Cardiac muscle cell (in vitro differentiated cells and primary cell): ENCODE measurements around the gene KRTAP5-6. TPM values are rescaled to one million over a fixed set of nuclear protein-coding genes. Genes with fewer than 3 reads are reported as not detected.

ENCODE experiments used
- DNase-seq, 2 donors: peaks; one replicate each; pipeline versions ENCODE4 v3.0.0 to v3.0.0-alpha.2; 2010 to 2017; ENCODE audit warnings: low read depth in 1 of 2, low spot score in 1 of 2
- H3K27ac ChIP-seq: fragments of 200-600 bp; sonication (generic); 2 replicates; pipeline ENCODE4 v1.5.1; 2016
- H3K27me3 ChIP-seq: fragments of 200-600 bp; sonication (generic); 2 replicates; pipeline ENCODE4 v1.6.0; 2016; ENCODE audit warnings: control low read depth
- H3K36me3 ChIP-seq: fragments of 200-600 bp; sonication (generic); 2 replicates; pipeline ENCODE4 v1.5.1; 2016; ENCODE audit warnings: control low read depth
- H3K4me1 ChIP-seq: fragments of 200-600 bp; sonication (generic); 2 replicates; pipeline ENCODE4 v1.8.1; 2017; ENCODE audit warnings: low read depth, mild to moderate bottlenecking, mixed run types
- H3K4me3 ChIP-seq: fragments of 200-600 bp; sonication (generic); 2 replicates; pipeline ENCODE4 v1.5.1; 2016; ENCODE audit warnings: mild to moderate bottlenecking
- H3K9me3 ChIP-seq: fragments of 200-600 bp; sonication (generic); 2 replicates; pipeline ENCODE4 v1.5.1; 2017; ENCODE audit warnings: low read depth, mild to moderate bottlenecking, control low read depth
- polyA plus RNA-seq: library from polyadenylated mRNA; unstranded; fragments of >200 nt; fragmentation: Nextera tagmentation; extraction: Ambion mirVana; gene quantifications from 2 replicates; pipeline ENCODE4 v1.2.1, GENCODE V29; 2016
- total RNA-seq: library from RNA; depleted of rRNA; stranded (reverse); fragments of >200 nt; gene quantifications from 2 replicates; pipeline ENCODE4 v1.2.3, GENCODE V29; 2016
- TF ChIP-seq, protein P1 (sequence below): IDR thresholded peaks from 2 replicates; pipeline ENCODE4 v1.5.1; 2012; ENCODE audit warnings: low read depth, mild to moderate bottlenecking, low read length

The KRTAP5-6 gene
- total and polyA plus RNA-seq, 2 experiments from 2014 or later, result not detected

DNA sequence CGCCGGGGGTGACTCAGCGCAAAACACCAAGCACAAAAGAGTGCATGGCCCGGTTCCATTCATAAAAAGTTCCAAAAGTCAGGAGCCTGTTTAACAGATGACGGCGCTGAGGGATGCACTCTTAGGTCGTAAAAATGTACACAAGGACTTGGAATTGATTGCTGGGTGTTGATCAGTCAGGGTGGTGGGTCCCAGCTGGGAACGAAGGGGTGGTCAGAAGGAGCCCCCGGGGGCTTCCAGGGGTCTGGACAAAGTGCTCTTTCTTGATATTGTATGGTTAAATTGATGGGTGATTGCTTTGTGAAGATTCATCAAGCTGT lies 32.7 kb downstream of the KRTAP5-6 start:
- H3K4me3 ChIP-seq, result no peak overlapping the region
- H3K4me1 ChIP-seq, result no peaks in the 10 kb centered on the region
- no peak for DNase-seq
- no peaks in the 10 kb centered on the region for H3K36me3 ChIP-seq
- no peaks in the 10 kb centered on the region for H3K9me3 ChIP-seq
- peaks cover 43% of the 10 kb centered on the region for H3K27me3 ChIP-seq
- TF ChIP-seq, protein P1, sequence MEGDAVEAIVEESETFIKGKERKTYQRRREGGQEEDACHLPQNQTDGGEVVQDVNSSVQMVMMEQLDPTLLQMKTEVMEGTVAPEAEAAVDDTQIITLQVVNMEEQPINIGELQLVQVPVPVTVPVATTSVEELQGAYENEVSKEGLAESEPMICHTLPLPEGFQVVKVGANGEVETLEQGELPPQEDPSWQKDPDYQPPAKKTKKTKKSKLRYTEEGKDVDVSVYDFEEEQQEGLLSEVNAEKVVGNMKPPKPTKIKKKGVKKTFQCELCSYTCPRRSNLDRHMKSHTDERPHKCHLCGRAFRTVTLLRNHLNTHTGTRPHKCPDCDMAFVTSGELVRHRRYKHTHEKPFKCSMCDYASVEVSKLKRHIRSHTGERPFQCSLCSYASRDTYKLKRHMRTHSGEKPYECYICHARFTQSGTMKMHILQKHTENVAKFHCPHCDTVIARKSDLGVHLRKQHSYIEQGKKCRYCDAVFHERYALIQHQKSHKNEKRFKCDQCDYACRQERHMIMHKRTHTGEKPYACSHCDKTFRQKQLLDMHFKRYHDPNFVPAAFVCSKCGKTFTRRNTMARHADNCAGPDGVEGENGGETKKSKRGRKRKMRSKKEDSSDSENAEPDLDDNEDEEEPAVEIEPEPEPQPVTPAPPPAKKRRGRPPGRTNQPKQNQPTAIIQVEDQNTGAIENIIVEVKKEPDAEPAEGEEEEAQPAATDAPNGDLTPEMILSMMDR, result no peak
- H3K27ac ChIP-seq, result no peak overlapping the region

DNA sequence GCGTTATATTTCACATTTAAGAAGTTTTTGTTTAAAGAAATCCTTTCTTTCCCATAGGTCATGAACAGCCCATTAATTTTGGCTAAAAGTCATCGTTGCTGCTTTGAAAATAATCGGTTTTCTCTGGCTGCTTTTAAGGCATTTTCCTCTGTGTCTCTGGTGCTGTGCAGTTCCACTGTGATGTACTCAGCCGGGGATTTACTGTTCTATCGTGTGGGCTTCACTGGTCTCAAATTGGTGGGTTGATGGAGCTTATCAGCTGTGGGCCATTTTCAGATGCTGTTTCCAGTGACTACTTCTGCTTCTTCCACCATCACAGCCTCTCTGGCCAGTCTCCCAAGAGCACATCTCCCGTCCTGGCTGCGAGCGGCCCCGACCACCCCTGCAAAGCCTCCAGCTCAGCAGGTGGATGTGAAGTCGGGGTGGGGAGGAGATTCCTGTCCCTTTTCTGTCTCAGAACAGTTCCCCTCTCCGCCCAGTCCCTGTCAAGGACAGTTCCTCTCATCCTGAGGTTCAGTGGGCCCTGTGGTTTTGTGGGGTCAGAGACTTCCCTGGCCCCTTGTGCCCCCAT lies 33.1 kb downstream of the KRTAP5-6 start:
- no peaks in the 10 kb centered on the region for H3K4me1 ChIP-seq
- DNase-seq, result no peak
- H3K4me3 ChIP-seq, result no peak overlapping the region
- H3K9me3 ChIP-seq, result no peaks in the 10 kb centered on the region
- H3K27ac ChIP-seq, result no peak overlapping the region
- H3K36me3 ChIP-seq, result no peaks in the 10 kb centered on the region
- peaks cover 43% of the 10 kb centered on the region for H3K27me3 ChIP-seq
- TF ChIP-seq, protein P1, result no peak

DNA sequence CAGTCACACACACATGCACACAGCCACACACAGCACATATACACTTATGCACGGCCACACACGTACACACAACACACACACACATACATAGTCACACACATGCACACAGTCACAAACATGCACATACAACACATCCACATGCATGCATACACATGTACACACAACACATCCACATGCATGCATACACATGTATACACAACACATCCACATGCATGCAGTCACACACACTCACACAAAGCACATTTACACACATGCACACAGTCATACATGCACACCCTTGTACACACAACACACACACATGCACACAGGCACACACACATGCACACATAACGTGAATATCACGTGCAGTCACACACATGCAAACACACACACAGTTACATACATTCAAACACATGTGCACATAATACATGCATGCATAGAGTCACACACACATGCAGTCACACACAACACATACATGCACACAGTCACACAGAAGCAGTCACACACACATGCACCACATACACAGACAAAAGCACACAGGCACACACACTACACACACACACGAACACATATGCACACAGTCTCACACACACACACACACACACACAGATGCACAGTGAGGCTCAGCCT lies 34.6 kb downstream of the KRTAP5-6 start:
- no peaks in the 10 kb centered on the region for H3K36me3 ChIP-seq
- no peak for DNase-seq
- peaks cover 43% of the 10 kb centered on the region for H3K27me3 ChIP-seq
- no peak overlapping the region for H3K27ac ChIP-seq
- H3K4me3 ChIP-seq, result no peak overlapping the region
- H3K9me3 ChIP-seq, result no peaks in the 10 kb centered on the region
- TF ChIP-seq, protein P1, result no peak
- H3K4me1 ChIP-seq, result no peaks in the 10 kb centered on the region

DNA sequence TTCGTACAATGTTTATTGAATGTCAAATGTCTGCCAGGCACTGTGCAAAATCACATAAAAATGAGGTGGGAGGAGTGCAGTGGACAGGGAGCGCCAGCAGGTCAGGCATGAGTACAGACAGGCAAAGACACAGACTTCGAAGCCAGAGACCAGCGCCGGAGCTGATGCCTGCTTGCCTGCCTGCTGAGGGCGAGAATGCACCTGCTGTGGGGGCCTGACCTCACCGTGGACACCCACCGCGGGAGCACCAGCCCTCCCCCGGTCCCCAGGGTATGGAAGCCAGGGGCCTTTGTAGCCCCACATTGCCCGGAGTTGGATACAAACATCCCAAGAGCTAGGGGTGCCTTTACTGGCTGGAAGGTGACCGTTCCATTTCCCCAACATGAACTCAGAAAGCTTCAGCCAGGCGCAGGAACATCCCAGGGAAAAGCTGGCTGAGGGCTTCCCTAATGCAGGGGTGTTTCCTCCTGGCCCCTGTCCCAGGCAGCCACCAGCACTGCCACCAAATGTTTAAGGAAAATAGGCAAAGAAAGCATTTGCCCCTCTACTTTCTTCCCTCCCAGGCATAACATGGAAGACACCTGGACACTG lies 35.5 kb downstream of the KRTAP5-6 start:
- TF ChIP-seq, protein P1, result no peak
- no peaks in the 10 kb centered on the region for H3K9me3 ChIP-seq
- H3K27me3 ChIP-seq, result peaks cover 43% of the 10 kb centered on the region
- DNase-seq, result no peak
- H3K4me1 ChIP-seq, result no peaks in the 10 kb centered on the region
- no peak overlapping the region for H3K4me3 ChIP-seq
- H3K27ac ChIP-seq, result no peak overlapping the region
- no peaks in the 10 kb centered on the region for H3K36me3 ChIP-seq

DNA sequence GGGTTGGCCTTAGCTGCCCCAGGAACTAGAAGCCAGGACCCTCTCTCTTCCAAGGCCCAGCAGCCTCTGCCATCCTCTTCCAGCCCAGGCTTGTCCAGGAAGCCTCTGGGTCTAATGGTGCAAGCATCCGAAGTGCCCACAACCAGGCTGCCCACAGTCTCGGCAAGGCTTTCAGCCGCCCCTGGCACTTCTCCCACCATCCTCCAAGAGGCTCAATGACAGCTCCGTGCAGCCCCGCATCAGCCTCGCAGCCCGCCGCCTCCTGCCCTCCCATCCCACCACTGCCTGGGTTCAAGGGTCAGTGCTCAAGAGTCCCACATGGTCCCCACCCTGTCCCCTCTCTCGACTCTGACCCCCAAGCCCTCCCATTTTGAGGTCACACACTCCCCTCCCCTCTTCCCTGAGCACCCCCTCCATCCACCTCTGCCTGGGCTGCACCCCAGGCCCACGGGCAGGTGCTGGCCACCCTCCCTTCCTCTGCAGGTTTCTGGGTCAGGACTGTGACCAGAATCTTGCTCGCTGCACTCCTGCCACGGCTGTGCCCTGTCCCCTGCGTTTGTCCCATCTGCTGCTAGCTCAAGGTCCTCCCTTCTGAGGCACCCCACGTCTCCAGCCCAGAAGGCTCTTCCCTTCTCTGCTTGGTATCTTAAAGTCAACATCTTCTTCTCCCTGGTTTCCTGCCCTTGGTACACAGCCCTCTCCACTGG lies 36.2 kb downstream of the KRTAP5-6 start:
- no peak overlapping the region for H3K27ac ChIP-seq
- H3K27me3 ChIP-seq, result peaks cover 39% of the 10 kb centered on the region
- no peak for DNase-seq
- H3K4me3 ChIP-seq, result no peak overlapping the region
- H3K4me1 ChIP-seq, result no peaks in the 10 kb centered on the region
- TF ChIP-seq, protein P1, result no peak
- no peaks in the 10 kb centered on the region for H3K36me3 ChIP-seq
- H3K9me3 ChIP-seq, result no peaks in the 10 kb centered on the region
